Muscle of leg (tissue), 11 donors: ENCODE results near the gene GPC3. TPM values are rescaled to one million over a fixed set of nuclear protein-coding genes. Genes with fewer than 3 reads are reported as not detected.

Source experiments
- DNase-seq: peaks from one replicate; pipeline ENCODE4 v3.0.0; 2013
- H3K27ac ChIP-seq: one replicate; pipeline ENCODE4 v1.5.1; 2013; ENCODE audit warnings: mild to moderate bottlenecking, low read length, control low read depth
- H3K27me3 ChIP-seq: one replicate; pipeline ENCODE4 v1.6.1; 2013; ENCODE audit warnings: low read length; ENCODE audit not compliant: control insufficient read depth, insufficient read depth
- H3K36me3 ChIP-seq: one replicate; pipeline ENCODE4 v1.6.1; 2013; ENCODE audit warnings: low read length; ENCODE audit not compliant: control insufficient read depth, insufficient read depth
- H3K4me1 ChIP-seq: one replicate; pipeline ENCODE4 v1.6.1; 2013; ENCODE audit warnings: low read length; ENCODE audit not compliant: control insufficient read depth, insufficient read depth
- H3K4me3 ChIP-seq: one replicate; pipeline ENCODE4 v1.5.1; 2013; ENCODE audit warnings: low read length, control low read depth
- H3K9me3 ChIP-seq: replicated peaks from 2 replicates; pipeline ENCODE4 v1.6.1; 2013; ENCODE audit warnings: low read depth, low read length; ENCODE audit not compliant: control insufficient read depth
- WGBS: methylation state at CpG from one replicate; pipeline ENCODE4 v1.1.5; 2013; ENCODE audit warnings: missing lambda C conversion rate; ENCODE audit not compliant: insufficient coverage; 5-methylcytosine and 5-hydroxymethylcytosine counted together
- polyA plus RNA-seq, 8 donors: library from polyadenylated mRNA; unstranded; fragments of 120-200 nt; gene quantifications; one replicate each; pipeline versions ENCODE4 v1.2.1 to v1.2.3, GENCODE V29; 2013; ENCODE audit warnings: inconsistent platforms in 1 of 8, low replicate concordance in 1 of 8; ENCODE audit not compliant: insufficient read length in 8 of 8, insufficient read depth in 1 of 8
- total RNA-seq: library from RNA; stranded (reverse); fragments of 120-200 nt; gene quantifications from one replicate; pipeline ENCODE4 v1.2.4, GENCODE V29; 2013

GPC3 gene
- total and polyA plus RNA-seq, 9 donors, result 271 to 581 (median 367) TPM

DNA sequence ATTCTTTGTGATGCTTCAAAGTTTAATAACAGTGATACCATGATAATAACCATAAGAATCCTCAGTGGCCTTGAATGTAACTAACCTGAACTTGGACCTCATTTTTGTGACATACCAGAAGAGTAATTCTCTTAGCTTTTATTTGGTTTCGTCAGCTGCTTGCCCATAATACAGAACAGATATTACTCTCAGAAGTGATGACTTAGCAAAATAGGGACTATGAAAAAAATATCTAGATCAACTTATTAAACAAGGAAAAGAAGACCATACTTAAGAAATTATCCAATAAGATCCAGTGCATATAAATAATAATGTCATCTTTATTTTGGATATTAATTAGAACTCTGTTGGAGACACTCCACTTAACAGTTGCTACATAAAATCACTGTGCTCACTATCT is 333.2 kb downstream of the GPC3 start:
- H3K4me3 ChIP-seq, result no peak overlapping the region
- WGBS, result no CpG with 5 or more reads among the region's 1 CpG
- no peak for DNase-seq
- H3K4me1 ChIP-seq, result peaks cover 4% of the 10 kb centered on the region
- no peaks in the 10 kb centered on the region for H3K9me3 ChIP-seq
- no peak overlapping the region for H3K27ac ChIP-seq
- peaks cover 7% of the 10 kb centered on the region for H3K27me3 ChIP-seq
- no peaks in the 10 kb centered on the region for H3K36me3 ChIP-seq

DNA sequence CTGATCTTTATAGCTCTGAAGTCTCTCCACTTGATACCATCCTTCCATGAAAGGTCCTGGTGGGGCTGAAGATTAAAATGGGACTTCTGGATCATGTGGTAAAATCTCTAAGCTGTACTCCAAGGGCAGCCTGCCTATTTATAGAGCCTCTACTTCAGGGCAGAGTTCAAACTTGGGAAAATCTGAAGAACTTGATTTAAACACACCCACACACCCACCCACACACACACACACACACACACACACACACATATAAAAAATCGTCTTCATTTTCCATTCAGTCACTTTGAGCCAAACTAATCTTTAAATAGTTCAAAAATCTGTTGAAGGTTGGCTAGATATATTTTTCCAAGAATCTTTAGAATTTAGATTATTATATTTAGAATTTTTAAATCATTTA is 335.2 kb downstream of the GPC3 start:
- H3K27ac ChIP-seq, result no peak overlapping the region
- H3K4me3 ChIP-seq, result no peak overlapping the region
- no peaks in the 10 kb centered on the region for H3K9me3 ChIP-seq
- no CpG with 5 or more reads among the region's 1 CpG for WGBS
- no peaks in the 10 kb centered on the region for H3K36me3 ChIP-seq
- peaks cover 8% of the 10 kb centered on the region for H3K27me3 ChIP-seq
- H3K4me1 ChIP-seq, result peaks cover 4% of the 10 kb centered on the region
- no peak for DNase-seq

DNA sequence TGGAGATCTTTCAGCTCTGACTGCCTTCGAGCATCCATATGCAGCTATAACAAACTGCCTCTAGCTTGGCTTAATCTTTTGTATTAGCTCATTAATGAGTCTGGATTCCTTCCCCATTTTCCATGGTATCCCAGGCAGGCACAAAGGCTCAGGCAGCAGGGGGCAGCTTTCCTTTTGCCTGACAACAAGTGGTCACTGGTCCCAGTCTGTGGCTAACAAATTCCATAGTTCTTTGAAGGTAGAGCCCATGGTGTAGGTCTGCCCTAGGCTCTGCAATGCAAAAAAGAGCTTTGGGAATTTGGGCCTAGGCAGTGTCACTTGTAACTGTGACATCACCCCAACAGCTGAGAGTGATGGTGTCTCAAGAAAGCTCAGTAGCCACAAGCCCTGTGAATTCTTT is 335.7 kb downstream of the GPC3 start:
- Histone ChIP-seq H3K27me3 (peaks cover 11% of the 10 kb centered on the region), H3K36me3 (no peaks in the 10 kb centered on the region), H3K9me3 (no peaks in the 10 kb centered on the region), H3K27ac (peak overlapping the region; percentile 67), H3K4me3 (no peak overlapping the region), H3K4me1 (peaks cover 4% of the 10 kb centered on the region)
- no peak for DNase-seq
- no CpG with 5 or more reads among the region's 1 CpG for WGBS

DNA sequence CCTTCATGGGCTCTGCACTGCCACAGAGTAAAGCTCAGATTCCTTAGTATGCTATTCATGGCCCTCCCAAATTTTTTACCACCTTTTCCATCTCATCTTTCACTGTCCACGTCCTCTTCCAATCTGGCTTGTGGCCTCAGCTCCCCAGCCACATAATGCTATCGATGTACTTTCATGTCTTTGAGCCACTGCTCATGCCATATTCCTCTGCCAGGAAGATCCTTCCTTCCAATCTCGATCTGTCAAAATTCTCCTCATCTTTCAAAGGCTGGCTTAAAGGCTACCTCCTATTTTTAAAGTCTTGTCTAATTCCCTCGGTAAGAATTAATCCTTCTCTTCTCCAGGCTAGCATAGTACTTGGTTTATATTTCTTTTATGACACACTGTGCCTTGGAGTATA is 336.8 kb downstream of the GPC3 start:
- H3K9me3 ChIP-seq, result no peaks in the 10 kb centered on the region
- no peak for DNase-seq
- WGBS, result 53% methylated on average over 3 of the region's 4 CpGs
- H3K27me3 ChIP-seq, result peaks cover 11% of the 10 kb centered on the region
- no peaks in the 10 kb centered on the region for H3K36me3 ChIP-seq
- no peak overlapping the region for H3K4me3 ChIP-seq
- H3K27ac ChIP-seq, result no peak overlapping the region
- H3K4me1 ChIP-seq, result peaks cover 4% of the 10 kb centered on the region

DNA sequence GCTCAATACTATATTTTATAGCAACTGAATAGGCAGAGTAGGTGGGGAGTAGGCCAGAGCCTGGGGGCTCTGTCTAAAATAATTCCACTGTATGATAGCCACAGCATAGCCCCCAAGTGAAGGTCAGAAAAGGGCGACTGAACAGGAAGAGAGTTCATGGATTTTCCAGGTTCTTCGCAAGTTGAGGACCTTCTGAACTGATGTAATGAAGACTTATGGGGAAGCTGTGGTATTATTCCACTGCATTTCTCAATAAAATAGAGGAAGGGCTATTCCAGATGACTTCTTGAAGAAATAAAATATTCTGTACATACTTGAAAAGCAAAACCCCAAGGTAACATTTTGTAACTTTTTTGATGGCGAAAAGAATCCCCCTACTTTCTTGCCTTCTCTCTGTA is 338.7 kb downstream of the GPC3 start:
- Histone ChIP-seq H3K4me3 (no peak overlapping the region), H3K27ac (peak overlapping the region; percentile 25), H3K9me3 (no peaks in the 10 kb centered on the region), H3K4me1 (peaks cover 4% of the 10 kb centered on the region), H3K27me3 (peaks cover 11% of the 10 kb centered on the region), H3K36me3 (no peaks in the 10 kb centered on the region)
- no peak for DNase-seq
- 100% methylated on average over 1 of the region's 3 CpGs for WGBS

DNA sequence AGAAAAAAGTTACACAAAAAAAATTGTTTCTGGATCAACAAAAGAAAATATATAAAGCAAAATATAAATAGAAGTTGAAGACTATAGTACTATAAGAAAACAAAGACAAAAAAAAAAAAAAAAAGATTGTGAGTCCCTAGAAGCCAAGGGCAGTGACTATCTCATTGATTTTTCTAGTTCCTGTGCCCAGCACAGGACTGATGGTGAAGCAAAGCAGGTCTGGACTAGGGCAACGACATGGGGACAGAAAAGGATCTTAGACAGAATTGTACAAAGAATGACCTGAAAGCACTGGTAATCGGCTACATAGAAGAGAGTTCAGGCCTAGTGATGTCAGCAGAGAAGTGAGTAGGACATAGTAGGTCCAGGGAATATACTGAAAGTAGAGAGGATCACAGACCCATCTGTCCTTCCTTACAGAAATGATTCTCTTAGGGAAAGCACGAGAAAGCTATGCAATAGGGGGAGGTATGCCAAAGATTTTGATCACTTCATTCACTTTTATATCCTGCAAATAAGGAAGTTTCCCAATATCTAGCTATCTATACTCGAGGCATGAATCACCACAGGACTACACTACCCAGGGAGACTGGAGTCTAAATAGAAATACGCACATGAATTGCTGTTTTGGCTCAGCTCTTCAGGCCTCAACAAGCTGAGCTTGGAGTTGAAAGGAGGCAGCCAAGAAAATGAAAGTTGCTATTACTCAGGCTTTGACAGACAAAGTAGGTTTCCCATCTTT is 339.2 kb downstream of the GPC3 start:
- H3K27ac ChIP-seq, result peak overlapping the region; percentile 25
- DNase-seq, result peak; percentile 80
- WGBS, result 52% methylated on average over 2 of the region's 5 CpGs
- H3K36me3 ChIP-seq, result no peaks in the 10 kb centered on the region
- no peak overlapping the region for H3K4me3 ChIP-seq
- peaks cover 4% of the 10 kb centered on the region for H3K4me1 ChIP-seq
- no peaks in the 10 kb centered on the region for H3K9me3 ChIP-seq
- peaks cover 11% of the 10 kb centered on the region for H3K27me3 ChIP-seq

DNA sequence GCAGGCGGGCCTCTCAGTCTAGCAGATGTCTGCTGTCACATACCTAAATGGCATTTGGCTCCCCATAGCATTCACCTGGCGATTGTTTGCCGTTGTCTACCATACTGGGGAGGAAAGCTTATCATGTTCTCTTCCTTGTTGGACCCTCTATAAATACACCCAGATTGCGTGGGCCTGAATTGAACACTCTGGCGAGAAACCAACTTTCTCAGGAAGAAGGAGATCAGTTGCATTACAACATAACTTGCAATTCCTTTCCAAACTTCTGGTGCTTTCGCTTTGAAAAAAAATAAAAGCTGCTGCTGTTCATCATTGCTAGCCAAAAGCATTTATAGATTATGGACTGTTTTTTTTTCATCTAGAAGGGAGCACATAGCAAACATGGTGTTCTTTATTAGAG is 340.1 kb downstream of the GPC3 start:
- DNase-seq, result peak; percentile 76
- Histone ChIP-seq H3K9me3 (no peaks in the 10 kb centered on the region), H3K27me3 (peaks cover 11% of the 10 kb centered on the region), H3K27ac (no peak overlapping the region), H3K4me3 (no peak overlapping the region), H3K36me3 (no peaks in the 10 kb centered on the region), H3K4me1 (peaks cover 5% of the 10 kb centered on the region)
- WGBS, result 80% methylated on average over 1 of the region's 6 CpGs

DNA sequence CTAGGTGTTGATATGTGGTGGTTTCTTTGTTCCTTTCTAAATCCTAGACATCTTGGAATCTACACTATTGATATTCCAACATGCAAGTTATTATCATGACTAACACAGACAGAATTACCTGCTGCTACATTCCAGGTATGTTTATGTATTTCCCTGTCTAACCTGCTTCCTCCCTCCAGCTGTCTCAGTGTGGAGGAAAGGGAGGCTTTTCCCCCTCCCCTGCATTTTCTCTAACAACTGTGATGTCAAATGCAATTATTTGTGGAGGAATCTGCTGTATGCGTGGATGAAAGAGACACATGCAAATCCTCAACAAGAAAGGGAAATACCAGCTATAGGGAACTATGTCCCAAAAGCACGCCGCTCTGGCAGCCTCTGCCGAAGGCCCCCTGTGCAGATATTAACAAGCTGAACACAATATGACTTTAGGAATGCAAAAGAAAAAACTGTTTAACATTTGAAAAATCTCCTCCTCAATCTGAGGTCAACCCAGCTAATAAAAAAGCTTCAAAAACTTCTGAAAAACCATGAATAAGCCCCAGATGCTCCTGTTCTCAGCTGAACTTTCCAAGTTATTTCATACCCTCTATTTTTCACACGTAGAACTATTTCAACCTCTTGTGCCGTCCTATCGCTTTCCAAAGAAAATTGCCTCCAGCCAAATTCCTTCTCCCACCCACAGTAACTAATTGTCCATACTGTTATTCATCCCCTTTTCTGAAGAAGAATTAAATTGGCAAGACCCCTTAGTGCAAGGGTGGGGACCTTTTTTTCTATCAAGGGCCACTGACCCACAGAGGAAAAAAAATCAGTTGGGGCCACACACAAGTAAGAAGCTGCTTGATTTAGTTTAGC is 345.0 kb downstream of the GPC3 start:
- Histone ChIP-seq H3K9me3 (no peaks in the 10 kb centered on the region), H3K4me3 (no peak overlapping the region), H3K27ac (peak overlapping the region; percentile 20), H3K36me3 (no peaks in the 10 kb centered on the region), H3K4me1 (peaks cover 3% of the 10 kb centered on the region), H3K27me3 (peaks cover 8% of the 10 kb centered on the region)
- no peak for DNase-seq
- WGBS, result no CpG with 5 or more reads among the region's 7 CpGs

DNA sequence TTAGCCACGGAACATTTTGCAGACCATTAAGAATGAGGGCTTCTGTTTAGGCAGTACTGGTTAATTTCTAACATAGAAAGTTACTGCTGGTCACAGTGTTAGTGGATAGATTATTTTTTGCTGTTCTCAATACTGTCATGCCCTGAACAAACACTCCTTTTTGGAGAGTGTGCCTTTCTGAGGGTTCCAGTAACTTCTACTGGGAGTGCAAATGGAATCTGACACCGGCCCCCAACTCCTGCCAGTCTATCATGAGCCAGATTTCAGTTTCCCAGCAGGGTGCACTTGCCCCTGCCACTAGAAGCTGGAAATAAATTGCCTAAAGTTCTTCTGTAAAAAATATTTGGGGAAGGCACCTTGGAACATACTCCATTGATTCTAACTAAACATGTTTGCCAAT is 345.7 kb downstream of the GPC3 start:
- no peak for DNase-seq
- 40% methylated on average over 1 of the region's 2 CpGs for WGBS
- H3K4me3 ChIP-seq, result no peak overlapping the region
- no peaks in the 10 kb centered on the region for H3K36me3 ChIP-seq
- H3K9me3 ChIP-seq, result no peaks in the 10 kb centered on the region
- peaks cover 4% of the 10 kb centered on the region for H3K27me3 ChIP-seq
- H3K4me1 ChIP-seq, result peaks cover 3% of the 10 kb centered on the region
- no peak overlapping the region for H3K27ac ChIP-seq

DNA sequence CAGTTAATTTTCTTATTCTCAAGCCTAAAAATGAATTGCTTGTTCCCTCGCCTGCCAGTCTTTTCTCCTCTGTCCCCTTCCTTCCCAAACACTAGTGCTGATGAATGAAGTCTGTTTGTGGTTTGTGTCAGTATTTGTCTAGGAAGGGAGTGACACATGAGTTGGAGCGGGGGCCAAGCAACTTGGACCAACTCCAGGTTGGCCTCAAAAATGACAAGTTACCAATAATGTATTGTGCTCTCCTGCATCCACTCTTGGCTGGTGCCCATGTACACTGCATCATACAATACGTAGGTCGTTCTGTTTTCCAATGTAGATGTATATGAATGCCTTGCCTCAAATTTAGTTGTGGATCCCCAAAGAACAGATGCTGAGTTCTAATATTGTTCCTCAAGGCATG is 347.1 kb downstream of the GPC3 start:
- Histone ChIP-seq H3K9me3 (no peaks in the 10 kb centered on the region), H3K27ac (no peak overlapping the region), H3K36me3 (no peaks in the 10 kb centered on the region), H3K27me3 (peaks cover 4% of the 10 kb centered on the region), H3K4me1 (peaks cover 3% of the 10 kb centered on the region), H3K4me3 (no peak overlapping the region)
- DNase-seq, result no peak
- no CpG with 5 or more reads among the region's 4 CpGs for whole genome bisulfite sequencing
